WTC11 (cell line): ENCODE measurements around the gene SYCP2. TPM values are rescaled to one million over a fixed set of nuclear protein-coding genes. Genes with fewer than 3 reads are reported as not detected.

ENCODE experiments used
- ATAC-seq: fragments of 200-7000 bp; cut with Tn5 transposase; 2 replicates; pipeline ENCODE4 v1.10.0; 2021; ENCODE audit warnings: mild to moderate bottlenecking, moderate library complexity
- CTCF ChIA-PET: fragments of 300-600 bp; sonication (Branson Sonifier 250); formaldehyde crosslinking; loops from one replicate; lab custom pipeline; 2021; ENCODE audit warnings: antibody characterized with exemption; lab: Charles Lee
- POLR2A ChIA-PET: fragments of 350-600 bp; sonication (Branson Sonifier 250); formaldehyde crosslinking; loops from one replicate; lab custom pipeline; 2021; ENCODE audit warnings: antibody characterized with exemption; lab: Charles Lee
- DNase-seq: peaks from one replicate; pipeline ENCODE4 v3.0.0; 2021; ENCODE audit warnings: low spot score
- H3K27ac Mint-ChIP-seq: 2 replicates; pipeline ENCODE4 v1.8.0; 2021; ENCODE audit warnings: mixed read lengths
- H3K27me3 Mint-ChIP-seq: 2 replicates; pipeline ENCODE4 v1.8.0; 2021; ENCODE audit warnings: low read depth, mild to moderate bottlenecking, moderate library complexity, mixed read lengths
- H3K36me3 Mint-ChIP-seq: 2 replicates; pipeline ENCODE4 v1.8.0; 2021; ENCODE audit warnings: mixed read lengths
- H3K4me1 Mint-ChIP-seq: 2 replicates; pipeline ENCODE4 v1.8.0; 2022; ENCODE audit warnings: mixed read lengths
- H3K4me3 Mint-ChIP-seq: 2 replicates; pipeline ENCODE4 v1.8.0; 2021; ENCODE audit warnings: mild to moderate bottlenecking, moderate library complexity, mixed read lengths
- H3K9me3 Mint-ChIP-seq: 2 replicates; pipeline ENCODE4 v1.8.0; 2021; ENCODE audit warnings: mixed read lengths
- CBFB ChIP-seq: sonication (generic); formaldehyde crosslinking; IDR thresholded peaks from 2 replicates; pipeline ENCODE4 v1.8.1; 2022; ENCODE audit warnings: mild to moderate bottlenecking, low read depth, missing genetic modification reagents
- CDX4 ChIP-seq: fragments of 250-450 bp; sonication (Bioruptor Pico); IDR thresholded peaks from 2 replicates; pipeline ENCODE4 v1.9.0; 2021; ENCODE audit warnings: moderate library complexity, mild to moderate bottlenecking, inconsistent platforms, borderline replicate concordance
- E2F4 ChIP-seq: sonication (generic); formaldehyde crosslinking; IDR thresholded peaks from 2 replicates; pipeline ENCODE4 v1.8.1; 2022; ENCODE audit warnings: low read depth, mild to moderate bottlenecking, moderate library complexity, missing genetic modification reagents, borderline replicate concordance
- FOXP4 ChIP-seq: sonication (generic); formaldehyde crosslinking; IDR thresholded peaks from 2 replicates; pipeline ENCODE4 v1.8.0; 2022; ENCODE audit warnings: mild to moderate bottlenecking, missing genetic modification reagents
- JUN ChIP-seq: sonication (generic); formaldehyde crosslinking; IDR thresholded peaks from 2 replicates; pipeline ENCODE4 v1.8.0; 2023; ENCODE audit warnings: mild to moderate bottlenecking, missing genetic modification reagents
- MYBL2 ChIP-seq: sonication (generic); formaldehyde crosslinking; IDR thresholded peaks from 2 replicates; pipeline ENCODE4 v1.8.1; 2023; ENCODE audit warnings: mild to moderate bottlenecking, moderate library complexity, missing genetic modification reagents
- NR1H2 ChIP-seq: sonication (generic); formaldehyde crosslinking; IDR thresholded peaks from 2 replicates; pipeline ENCODE4 v1.9.0; 2021; ENCODE audit warnings: mild to moderate bottlenecking, moderate library complexity, missing genetic modification reagents
- PREB ChIP-seq: sonication (generic); formaldehyde crosslinking; IDR thresholded peaks from 2 replicates; pipeline ENCODE4 v1.8.1; 2022; ENCODE audit warnings: mild to moderate bottlenecking, missing genetic modification reagents, moderate library complexity, borderline replicate concordance
- SOX15 ChIP-seq: fragments of 250-450 bp; sonication (Bioruptor Pico); IDR thresholded peaks from 2 replicates; pipeline ENCODE4 v1.9.0; 2021; ENCODE audit warnings: mild to moderate bottlenecking
- ZNF138 ChIP-seq: sonication (generic); formaldehyde crosslinking; conservative IDR thresholded peaks from 2 replicates; pipeline ENCODE4 v1.8.1; 2022; ENCODE audit warnings: mild to moderate bottlenecking, moderate library complexity, missing genetic modification reagents
- ZNF317 ChIP-seq: sonication (generic); formaldehyde crosslinking; IDR thresholded peaks from 2 replicates; pipeline ENCODE4 v1.8.1; 2023; ENCODE audit warnings: low read depth, mild to moderate bottlenecking, moderate library complexity, missing genetic modification reagents, borderline replicate concordance
- ZNF416 ChIP-seq: fragments of 250-450 bp; sonication (Bioruptor Pico); IDR thresholded peaks from 2 replicates; pipeline ENCODE4 v1.9.0; 2021; ENCODE audit warnings: mild to moderate bottlenecking, inconsistent platforms
- ZNF425 ChIP-seq: fragments of 250-450 bp; sonication (Bioruptor Pico); conservative IDR thresholded peaks from 2 replicates; pipeline ENCODE4 v1.9.0; 2021; ENCODE audit warnings: mild to moderate bottlenecking
- ZSCAN18 ChIP-seq: fragments of 250-450 bp; sonication (Bioruptor Pico); IDR thresholded peaks from 2 replicates; pipeline ENCODE4 v2.1.2; 2022; ENCODE audit warnings: mild to moderate bottlenecking, moderate library complexity
- total RNA-seq: library from RNA; stranded (reverse); gene quantifications from 3 replicates; pipeline ENCODE4 v1.2.3, GENCODE V29; 2021
- TF ChIP-seq, protein P1 (sequence below): fragments of 250-450 bp; sonication (Bioruptor Pico); IDR thresholded peaks from 2 replicates; pipeline ENCODE4 v1.9.0; 2021; ENCODE audit warnings: mild to moderate bottlenecking
- TF ChIP-seq, protein P2 (sequence below): sonication (generic); formaldehyde crosslinking; IDR thresholded peaks from 2 replicates; pipeline ENCODE4 v1.8.1; 2022; ENCODE audit warnings: missing genetic modification reagents, borderline replicate concordance
- TF ChIP-seq, protein P3 (sequence below): sonication (generic); formaldehyde crosslinking; IDR thresholded peaks from 2 replicates; pipeline ENCODE4 v1.8.1; 2023; ENCODE audit warnings: mild to moderate bottlenecking, missing genetic modification reagents

The SYCP2 gene
- total RNA-seq, 1 experiment from 2014 or later = 0.31 TPM

DNA sequence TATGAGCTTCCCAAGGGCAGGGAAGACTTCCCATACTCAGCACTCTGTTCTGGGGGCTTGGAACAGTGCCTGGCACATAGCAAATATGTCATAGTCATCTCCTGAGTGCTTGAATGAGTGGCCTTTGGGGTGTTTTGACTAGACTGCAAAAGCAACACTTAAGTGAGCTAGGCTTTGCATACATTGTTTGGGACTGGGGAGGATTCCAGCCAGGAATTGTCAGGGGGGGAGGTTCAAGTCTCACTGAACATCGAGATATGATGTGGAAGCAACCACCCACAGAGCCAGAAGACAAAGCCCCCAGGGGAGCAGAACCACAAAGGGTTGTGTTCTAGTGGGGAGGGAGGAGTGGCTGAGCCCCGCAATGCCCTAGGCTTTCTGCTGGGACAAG lies 98.4 kb downstream of the SYCP2 start (continued):
- no peak for TF ChIP-seq CDX4
- TF ChIP-seq SOX15 = no peak
- TF ChIP-seq, protein P1, sequence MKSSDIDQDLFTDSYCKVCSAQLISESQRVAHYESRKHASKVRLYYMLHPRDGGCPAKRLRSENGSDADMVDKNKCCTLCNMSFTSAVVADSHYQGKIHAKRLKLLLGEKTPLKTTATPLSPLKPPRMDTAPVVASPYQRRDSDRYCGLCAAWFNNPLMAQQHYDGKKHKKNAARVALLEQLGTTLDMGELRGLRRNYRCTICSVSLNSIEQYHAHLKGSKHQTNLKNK (CRISPR knock-in tag) = no peak
- no peak for TF ChIP-seq ZSCAN18 (CRISPR knock-in tag)
- TF ChIP-seq CBFB (CRISPR knock-in tag) = no peak
- TF ChIP-seq PREB (CRISPR knock-in tag) = no peak
- no peak for TF ChIP-seq ZNF317 (CRISPR knock-in tag)
- TF ChIP-seq ZNF138 = no peak
- no peak for TF ChIP-seq NR1H2 (CRISPR knock-in tag)

- ChIA-PET POLR2A (no interaction called here), CTCF (interaction anchor here (0.5 kb wide), 1 partner anchor 125 kb away, joined by 3 read pairs; no protein-coding TSS in a partner anchor)
- TF ChIP-seq FOXP4 (CRISPR knock-in tag) = no peak
- TF ChIP-seq, protein P2, sequence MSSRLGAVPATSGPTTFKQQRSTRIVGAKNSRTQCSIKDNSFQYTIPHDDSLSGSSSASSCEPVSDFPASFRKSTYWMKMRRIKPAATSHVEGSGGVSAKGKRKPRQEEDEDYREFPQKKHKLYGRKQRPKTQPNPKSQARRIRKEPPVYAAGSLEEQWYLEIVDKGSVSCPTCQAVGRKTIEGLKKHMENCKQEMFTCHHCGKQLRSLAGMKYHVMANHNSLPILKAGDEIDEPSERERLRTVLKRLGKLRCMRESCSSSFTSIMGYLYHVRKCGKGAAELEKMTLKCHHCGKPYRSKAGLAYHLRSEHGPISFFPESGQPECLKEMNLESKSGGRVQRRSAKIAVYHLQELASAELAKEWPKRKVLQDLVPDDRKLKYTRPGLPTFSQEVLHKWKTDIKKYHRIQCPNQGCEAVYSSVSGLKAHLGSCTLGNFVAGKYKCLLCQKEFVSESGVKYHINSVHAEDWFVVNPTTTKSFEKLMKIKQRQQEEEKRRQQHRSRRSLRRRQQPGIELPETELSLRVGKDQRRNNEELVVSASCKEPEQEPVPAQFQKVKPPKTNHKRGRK = no peak
- TF ChIP-seq MYBL2 = no peak
- TF ChIP-seq CBFB (CRISPR knock-in tag) = no peak
- TF ChIP-seq ZNF425 = no peak
- no peak for TF ChIP-seq ZNF416 (CRISPR knock-in tag)
- no peak for TF ChIP-seq ZNF138
- no peak for TF ChIP-seq JUN (CRISPR knock-in tag)
- no peak for TF ChIP-seq PREB (CRISPR knock-in tag)
- TF ChIP-seq, protein P3, sequence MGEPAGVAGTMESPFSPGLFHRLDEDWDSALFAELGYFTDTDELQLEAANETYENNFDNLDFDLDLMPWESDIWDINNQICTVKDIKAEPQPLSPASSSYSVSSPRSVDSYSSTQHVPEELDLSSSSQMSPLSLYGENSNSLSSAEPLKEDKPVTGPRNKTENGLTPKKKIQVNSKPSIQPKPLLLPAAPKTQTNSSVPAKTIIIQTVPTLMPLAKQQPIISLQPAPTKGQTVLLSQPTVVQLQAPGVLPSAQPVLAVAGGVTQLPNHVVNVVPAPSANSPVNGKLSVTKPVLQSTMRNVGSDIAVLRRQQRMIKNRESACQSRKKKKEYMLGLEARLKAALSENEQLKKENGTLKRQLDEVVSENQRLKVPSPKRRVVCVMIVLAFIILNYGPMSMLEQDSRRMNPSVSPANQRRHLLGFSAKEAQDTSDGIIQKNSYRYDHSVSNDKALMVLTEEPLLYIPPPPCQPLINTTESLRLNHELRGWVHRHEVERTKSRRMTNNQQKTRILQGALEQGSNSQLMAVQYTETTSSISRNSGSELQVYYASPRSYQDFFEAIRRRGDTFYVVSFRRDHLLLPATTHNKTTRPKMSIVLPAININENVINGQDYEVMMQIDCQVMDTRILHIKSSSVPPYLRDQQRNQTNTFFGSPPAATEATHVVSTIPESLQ (CRISPR knock-in tag) = no peak
- TF ChIP-seq E2F4 (CRISPR knock-in tag) = no peak
- Mint-ChIP-seq H3K36me3 (no peaks in the 10 kb centered on the region), H3K4me3 (no peak overlapping the region), H3K27me3 (peaks cover 43% of the 10 kb centered on the region), H3K9me3 (no peaks in the 10 kb centered on the region), H3K27ac (no peak overlapping the region), H3K4me1 (peaks cover 21% of the 10 kb centered on the region)
- ATAC-seq (no peak), DNase-seq (no peak)
Observed at GRCh38 chr20:59832406-59833363, 100.8 kb downstream of the SYCP2 start.
